WTC11 (cell line): ENCODE results near the gene CTDSPL. TPM values are rescaled to one million over a fixed set of nuclear protein-coding genes. Genes with fewer than 3 reads are reported as not detected.
A peak's percentile ranks its signal among the peaks of the same experiment; 100 is the strongest.

Experiments
- E2F5 ChIP-seq: sonication (generic); formaldehyde crosslinking; IDR thresholded peaks from 2 replicates; pipeline ENCODE4 v1.8.1; 2022; ENCODE audit warnings: mild to moderate bottlenecking, moderate library complexity, missing genetic modification reagents
- ERG ChIP-seq: fragments of 250-450 bp; sonication (Bioruptor Pico); IDR thresholded peaks from 2 replicates; pipeline ENCODE4 v1.8.0; 2021; ENCODE audit warnings: mild to moderate bottlenecking
- FOXK1 ChIP-seq: sonication (generic); formaldehyde crosslinking; IDR thresholded peaks from 2 replicates; pipeline ENCODE4 v1.8.0; 2022; ENCODE audit warnings: mild to moderate bottlenecking, moderate library complexity, missing genetic modification reagents
- HMGXB4 ChIP-seq: sonication (generic); formaldehyde crosslinking; IDR thresholded peaks from 2 replicates; pipeline ENCODE4 v1.8.1; 2023; ENCODE audit warnings: mild to moderate bottlenecking, moderate library complexity, missing genetic modification reagents
- JAZF1 ChIP-seq: fragments of 250-450 bp; sonication (Bioruptor Pico); IDR thresholded peaks from 2 replicates; pipeline ENCODE4 v1.9.0; 2021; ENCODE audit warnings: moderate library complexity, mild to moderate bottlenecking, inconsistent platforms
- NR2C2 ChIP-seq: sonication (generic); formaldehyde crosslinking; IDR thresholded peaks from 2 replicates; pipeline ENCODE4 v1.8.0; 2022; ENCODE audit warnings: mild to moderate bottlenecking, missing genetic modification reagents
- RELA ChIP-seq: sonication (generic); formaldehyde crosslinking; IDR thresholded peaks from 2 replicates; pipeline ENCODE4 v1.8.1; 2022; ENCODE audit warnings: missing genetic modification reagents, mild to moderate bottlenecking, borderline replicate concordance
- RORB ChIP-seq: fragments of 250-450 bp; sonication (Bioruptor Pico); IDR thresholded peaks from 2 replicates; pipeline ENCODE4 v1.9.0; 2021; ENCODE audit warnings: mild to moderate bottlenecking
- STAT6 ChIP-seq: sonication (generic); formaldehyde crosslinking; conservative IDR thresholded peaks from 2 replicates; pipeline ENCODE4 v1.8.1; 2023; ENCODE audit warnings: mild to moderate bottlenecking, low read depth, missing genetic modification reagents, moderate library complexity
- TP53 ChIP-seq: sonication (generic); formaldehyde crosslinking; IDR thresholded peaks from 2 replicates; pipeline ENCODE4 v1.8.1; 2023; ENCODE audit warnings: mild to moderate bottlenecking, missing genetic modification reagents
- USF1 ChIP-seq: sonication (generic); formaldehyde crosslinking; IDR thresholded peaks from 2 replicates; pipeline ENCODE4 v1.8.0; 2022; ENCODE audit warnings: mild to moderate bottlenecking, missing genetic modification reagents
- ZNF281 ChIP-seq: sonication (generic); formaldehyde crosslinking; IDR thresholded peaks from 2 replicates; pipeline ENCODE4 v1.8.0; 2023; ENCODE audit warnings: mild to moderate bottlenecking, missing genetic modification reagents
- ZNF416 ChIP-seq: fragments of 250-450 bp; sonication (Bioruptor Pico); IDR thresholded peaks from 2 replicates; pipeline ENCODE4 v1.9.0; 2021; ENCODE audit warnings: mild to moderate bottlenecking, inconsistent platforms
- total RNA-seq: library from RNA; stranded (reverse); gene quantifications from 3 replicates; pipeline ENCODE4 v1.2.3, GENCODE V29; 2021
- TF ChIP-seq, protein P1 (sequence below): fragments of 250-450 bp; sonication (Bioruptor Pico); conservative IDR thresholded peaks from 2 replicates; pipeline ENCODE4 v1.9.0; 2021; ENCODE audit warnings: mild to moderate bottlenecking
- TF ChIP-seq, protein P2 (sequence below): sonication (generic); formaldehyde crosslinking; IDR thresholded peaks from 2 replicates; pipeline ENCODE4 v1.8.0; 2022; ENCODE audit warnings: missing genetic modification reagents
- TF ChIP-seq, protein P3 (sequence below): fragments of 250-450 bp; sonication (Bioruptor Pico); IDR thresholded peaks from 2 replicates; pipeline ENCODE4 v2.1.2; 2022; ENCODE audit warnings: mild to moderate bottlenecking, moderate library complexity
- TF ChIP-seq, protein P4 (sequence below): fragments of 250-450 bp; sonication (Bioruptor Pico); IDR thresholded peaks from 2 replicates; pipeline ENCODE4 v1.9.0; 2021; ENCODE audit warnings: mild to moderate bottlenecking
- TF ChIP-seq, protein P5 (sequence below): sonication (generic); formaldehyde crosslinking; IDR thresholded peaks from 2 replicates; pipeline ENCODE4 v1.8.0; 2022; ENCODE audit warnings: mild to moderate bottlenecking, missing genetic modification reagents

CTDSPL gene
- total RNA-seq, 1 experiment from 2014 or later, result 41.2 TPM

GRCh38 chr3:37993820-37994638 lies 132.3 kb downstream of the CTDSPL start (continued):
- no peak for TF ChIP-seq NR2C2 (CRISPR knock-in tag)
- peak; percentile 65; the same call in 1 of the 2 replicates for TF ChIP-seq FOXK1 (CRISPR knock-in tag)
- no peak for TF ChIP-seq JAZF1 (CRISPR knock-in tag)
- TF ChIP-seq, protein P1, sequence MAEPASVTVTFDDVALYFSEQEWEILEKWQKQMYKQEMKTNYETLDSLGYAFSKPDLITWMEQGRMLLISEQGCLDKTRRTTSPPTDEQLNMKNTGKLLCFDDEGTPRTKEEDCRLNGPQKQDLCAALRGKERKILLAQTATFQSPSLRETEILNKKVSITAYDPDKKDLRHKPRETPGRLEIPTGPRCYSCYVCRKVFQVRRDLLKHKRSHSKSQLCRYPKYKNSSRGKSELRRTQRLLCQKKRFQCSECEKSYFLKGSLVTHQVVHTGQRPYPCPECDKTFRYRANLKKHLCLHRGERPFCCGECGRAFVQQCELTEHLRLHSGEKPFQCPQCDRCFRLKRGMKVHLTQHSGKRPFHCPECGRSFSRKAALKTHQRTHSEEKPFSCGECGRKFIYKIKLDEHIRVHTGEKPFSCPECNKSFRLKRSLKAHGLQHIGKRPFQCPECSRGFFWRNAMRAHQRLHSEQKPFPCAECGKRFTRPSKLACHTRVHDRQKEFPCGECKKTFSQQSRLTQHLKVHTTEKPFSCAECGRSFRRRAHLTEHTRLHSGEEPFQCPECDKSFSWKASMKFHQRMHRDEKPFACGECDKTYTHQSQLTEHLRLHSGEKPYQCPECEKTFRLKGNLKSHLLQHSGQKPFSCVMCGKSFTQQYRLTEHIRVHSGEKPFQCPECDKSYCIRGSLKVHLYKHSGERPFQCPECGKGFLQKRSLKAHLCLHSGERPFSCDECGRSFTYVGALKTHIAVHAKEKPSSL, result no peak
- no peak for TF ChIP-seq TP53
- TF ChIP-seq, protein P2, sequence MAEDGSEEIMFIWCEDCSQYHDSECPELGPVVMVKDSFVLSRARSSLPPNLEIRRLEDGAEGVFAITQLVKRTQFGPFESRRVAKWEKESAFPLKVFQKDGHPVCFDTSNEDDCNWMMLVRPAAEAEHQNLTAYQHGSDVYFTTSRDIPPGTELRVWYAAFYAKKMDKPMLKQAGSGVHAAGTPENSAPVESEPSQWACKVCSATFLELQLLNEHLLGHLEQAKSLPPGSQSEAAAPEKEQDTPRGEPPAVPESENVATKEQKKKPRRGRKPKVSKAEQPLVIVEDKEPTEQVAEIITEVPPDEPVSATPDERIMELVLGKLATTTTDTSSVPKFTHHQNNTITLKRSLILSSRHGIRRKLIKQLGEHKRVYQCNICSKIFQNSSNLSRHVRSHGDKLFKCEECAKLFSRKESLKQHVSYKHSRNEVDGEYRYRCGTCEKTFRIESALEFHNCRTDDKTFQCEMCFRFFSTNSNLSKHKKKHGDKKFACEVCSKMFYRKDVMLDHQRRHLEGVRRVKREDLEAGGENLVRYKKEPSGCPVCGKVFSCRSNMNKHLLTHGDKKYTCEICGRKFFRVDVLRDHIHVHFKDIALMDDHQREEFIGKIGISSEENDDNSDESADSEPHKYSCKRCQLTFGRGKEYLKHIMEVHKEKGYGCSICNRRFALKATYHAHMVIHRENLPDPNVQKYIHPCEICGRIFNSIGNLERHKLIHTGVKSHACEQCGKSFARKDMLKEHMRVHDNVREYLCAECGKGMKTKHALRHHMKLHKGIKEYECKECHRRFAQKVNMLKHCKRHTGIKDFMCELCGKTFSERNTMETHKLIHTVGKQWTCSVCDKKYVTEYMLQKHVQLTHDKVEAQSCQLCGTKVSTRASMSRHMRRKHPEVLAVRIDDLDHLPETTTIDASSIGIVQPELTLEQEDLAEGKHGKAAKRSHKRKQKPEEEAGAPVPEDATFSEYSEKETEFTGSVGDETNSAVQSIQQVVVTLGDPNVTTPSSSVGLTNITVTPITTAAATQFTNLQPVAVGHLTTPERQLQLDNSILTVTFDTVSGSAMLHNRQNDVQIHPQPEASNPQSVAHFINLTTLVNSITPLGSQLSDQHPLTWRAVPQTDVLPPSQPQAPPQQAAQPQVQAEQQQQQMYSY (CRISPR knock-in tag), result no peak
- TF ChIP-seq, protein P3, sequence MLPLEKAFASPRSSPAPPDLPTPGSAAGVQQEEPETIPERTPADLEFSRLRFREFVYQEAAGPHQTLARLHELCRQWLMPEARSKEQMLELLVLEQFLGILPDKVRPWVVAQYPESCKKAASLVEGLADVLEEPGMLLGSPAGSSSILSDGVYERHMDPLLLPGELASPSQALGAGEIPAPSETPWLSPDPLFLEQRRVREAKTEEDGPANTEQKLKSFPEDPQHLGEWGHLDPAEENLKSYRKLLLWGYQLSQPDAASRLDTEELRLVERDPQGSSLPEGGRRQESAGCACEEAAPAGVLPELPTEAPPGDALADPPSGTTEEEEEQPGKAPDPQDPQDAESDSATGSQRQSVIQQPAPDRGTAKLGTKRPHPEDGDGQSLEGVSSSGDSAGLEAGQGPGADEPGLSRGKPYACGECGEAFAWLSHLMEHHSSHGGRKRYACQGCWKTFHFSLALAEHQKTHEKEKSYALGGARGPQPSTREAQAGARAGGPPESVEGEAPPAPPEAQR (CRISPR knock-in tag), result no peak
- no peak for TF ChIP-seq ZNF416 (CRISPR knock-in tag)
- no peak for TF ChIP-seq RORB (CRISPR knock-in tag)
- peak; percentile 80; the same call in 1 of the 2 replicates for TF ChIP-seq HMGXB4
- TF ChIP-seq E2F5, result no peak
- TF ChIP-seq, protein P4, sequence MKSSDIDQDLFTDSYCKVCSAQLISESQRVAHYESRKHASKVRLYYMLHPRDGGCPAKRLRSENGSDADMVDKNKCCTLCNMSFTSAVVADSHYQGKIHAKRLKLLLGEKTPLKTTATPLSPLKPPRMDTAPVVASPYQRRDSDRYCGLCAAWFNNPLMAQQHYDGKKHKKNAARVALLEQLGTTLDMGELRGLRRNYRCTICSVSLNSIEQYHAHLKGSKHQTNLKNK (CRISPR knock-in tag), result no peak
- TF ChIP-seq ERG, result no peak
- no peak for TF ChIP-seq RELA
- TF ChIP-seq STAT6 (CRISPR knock-in tag), result no peak
- TF ChIP-seq USF1 (CRISPR knock-in tag), result peak; percentile 79; the same call in 1 of the 2 replicates
- TF ChIP-seq ZNF281 (CRISPR knock-in tag), result peak; percentile 42; the same call in 1 of the 2 replicates
- TF ChIP-seq, protein P5, sequence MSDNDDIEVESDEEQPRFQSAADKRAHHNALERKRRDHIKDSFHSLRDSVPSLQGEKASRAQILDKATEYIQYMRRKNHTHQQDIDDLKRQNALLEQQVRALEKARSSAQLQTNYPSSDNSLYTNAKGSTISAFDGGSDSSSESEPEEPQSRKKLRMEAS, result peak; percentile 89
